ENCODE results near the gene AIFM1.
A peak's percentile ranks its signal among the peaks of the same experiment; 100 is the strongest.

The AIFM1 gene

GRCh38 chrX:130090364-130090763 lies 75.3 kb downstream of the AIFM1 start:
- no peak for DNase-seq

DNA sequence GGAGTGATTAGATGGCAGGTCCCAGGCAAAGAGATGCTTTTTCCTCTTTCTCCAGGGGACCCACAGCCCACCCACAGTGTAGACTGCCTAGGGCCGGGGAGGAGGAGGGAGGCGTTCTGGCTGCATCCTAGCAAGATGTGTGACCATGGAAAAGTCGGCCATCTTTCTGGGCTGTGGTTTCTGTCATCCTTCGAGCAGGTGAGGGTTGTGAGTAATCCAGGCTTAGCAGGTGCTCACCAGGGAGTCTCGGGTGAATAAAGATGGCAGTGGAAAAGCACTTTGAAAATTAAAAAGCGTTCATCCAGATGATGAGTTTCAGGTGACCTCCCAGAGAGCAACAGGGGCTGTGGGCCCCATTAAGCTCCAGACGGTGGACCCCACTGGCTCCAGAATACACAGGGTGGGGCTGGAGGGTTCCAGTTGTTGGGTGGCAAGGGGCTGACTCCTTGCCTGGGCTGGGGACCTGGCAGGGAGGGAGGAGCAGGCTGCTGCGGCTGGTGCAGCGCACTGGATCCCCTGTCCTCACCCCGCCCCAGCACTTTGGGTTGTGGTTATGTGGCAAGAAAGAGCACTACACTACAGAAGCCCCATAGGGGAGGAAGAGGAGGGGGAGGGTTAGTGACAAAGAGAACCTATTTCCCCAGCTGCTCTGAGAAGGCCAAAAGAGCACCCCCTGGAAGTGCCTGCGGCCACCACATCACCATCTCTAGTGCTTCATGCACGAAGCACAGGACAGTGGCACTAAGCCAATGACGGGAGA lies 79.0 kb downstream of the AIFM1 start:
- peak; percentile 78 for DNase-seq

DNA sequence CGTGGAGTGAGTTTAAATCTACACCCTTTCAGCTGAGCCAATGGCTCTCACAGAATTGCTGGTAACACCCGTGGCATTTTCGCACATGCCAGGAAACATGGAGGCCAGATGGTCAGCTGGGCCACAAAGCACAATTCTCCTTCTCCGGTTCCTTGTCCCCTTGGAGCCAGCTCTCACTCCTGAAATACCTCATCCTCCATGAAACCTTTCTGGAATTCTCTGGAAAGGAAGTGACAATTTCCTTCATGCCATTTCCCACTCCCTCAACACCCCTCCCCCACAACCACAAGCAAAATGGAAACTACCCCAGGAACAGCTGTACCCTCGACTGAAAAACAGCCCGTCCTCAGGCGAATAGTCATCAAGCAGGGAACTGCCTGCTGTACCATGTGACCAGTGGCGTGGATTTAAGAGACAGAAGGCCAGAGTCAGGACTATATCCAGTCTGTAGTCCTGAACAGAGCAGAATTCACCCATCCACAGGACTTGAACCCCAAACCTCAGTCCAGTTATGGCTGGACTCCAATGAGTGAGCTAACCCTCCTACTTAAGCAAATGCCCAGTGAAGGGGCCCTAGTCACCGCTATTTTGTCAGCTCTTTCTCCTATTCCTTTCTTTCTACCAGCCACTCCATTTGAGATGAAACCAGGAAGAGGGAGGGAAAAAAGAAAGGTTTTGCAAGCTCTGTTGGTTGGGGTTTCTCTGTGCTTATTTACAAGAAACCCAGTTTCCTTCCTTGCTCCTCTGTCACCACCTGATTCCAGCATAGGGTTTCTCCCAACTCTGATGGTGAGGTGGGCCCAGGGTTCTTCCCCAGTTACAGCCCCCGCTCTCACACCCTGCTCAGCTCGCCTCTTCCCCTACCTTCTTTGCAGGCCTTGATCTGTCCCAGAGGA lies 79.8 kb downstream of the AIFM1 start:
- peak; percentile 22 for DNase-seq

DNA sequence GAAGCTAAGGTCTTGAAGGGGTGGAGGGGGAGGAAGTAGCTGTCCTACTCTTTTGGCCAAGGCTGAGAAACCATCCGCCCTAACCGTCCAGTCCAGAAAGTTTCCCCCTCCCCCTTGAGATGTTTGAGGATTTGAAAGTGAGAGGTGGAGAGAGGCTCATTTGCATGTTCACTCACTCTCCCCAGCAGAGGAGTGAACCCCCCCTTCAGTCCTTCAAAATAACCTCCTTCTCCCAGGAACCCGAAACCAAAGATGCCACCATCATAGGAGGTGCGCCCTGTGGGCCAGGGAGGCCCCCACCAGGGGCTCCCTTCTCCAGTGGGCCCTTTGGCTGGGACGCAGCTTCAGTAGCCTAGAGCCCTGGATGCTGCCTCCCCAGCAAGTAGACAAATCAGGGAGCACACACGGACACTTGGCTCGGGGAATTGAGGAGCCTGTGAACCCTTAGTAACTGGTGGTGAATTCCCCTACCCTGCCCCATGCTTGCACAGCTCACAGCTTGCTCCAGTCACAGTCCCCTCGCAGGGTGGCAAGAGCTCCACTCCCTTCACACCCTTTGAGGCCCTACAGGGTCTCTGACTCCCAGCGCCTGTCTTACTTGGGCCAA lies 80.9 kb downstream of the AIFM1 start:
- DNase-seq: peak; percentile 21

GRCh38 chrX:130083656-130084382 lies 81.8 kb downstream of the AIFM1 start:
- DNase-seq: peak; percentile 13

DNA sequence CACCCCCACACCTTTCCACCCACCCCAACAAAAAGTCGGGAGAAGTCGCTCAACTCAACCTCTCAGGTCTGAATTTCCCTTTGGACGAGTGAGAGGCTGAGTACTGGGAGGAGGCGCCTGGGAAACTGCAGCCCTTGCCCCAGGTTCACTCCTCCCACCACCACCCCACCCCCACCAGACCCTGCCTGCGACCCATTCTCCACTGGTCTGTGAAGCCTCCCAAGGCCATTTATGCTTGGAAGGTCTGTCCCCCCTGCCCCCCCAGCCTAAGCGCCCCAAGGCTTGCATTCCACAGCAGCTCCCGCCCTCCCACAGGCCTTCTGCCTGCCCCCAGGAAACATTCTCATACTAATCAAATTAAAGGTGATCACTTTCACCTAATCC lies 82.5 kb downstream of the AIFM1 start:
- no peak for DNase-seq

GRCh38 chrX:130082244-130083106 lies 83.2 kb downstream of the AIFM1 start:
- peak; percentile 87 for DNase-seq

DNA sequence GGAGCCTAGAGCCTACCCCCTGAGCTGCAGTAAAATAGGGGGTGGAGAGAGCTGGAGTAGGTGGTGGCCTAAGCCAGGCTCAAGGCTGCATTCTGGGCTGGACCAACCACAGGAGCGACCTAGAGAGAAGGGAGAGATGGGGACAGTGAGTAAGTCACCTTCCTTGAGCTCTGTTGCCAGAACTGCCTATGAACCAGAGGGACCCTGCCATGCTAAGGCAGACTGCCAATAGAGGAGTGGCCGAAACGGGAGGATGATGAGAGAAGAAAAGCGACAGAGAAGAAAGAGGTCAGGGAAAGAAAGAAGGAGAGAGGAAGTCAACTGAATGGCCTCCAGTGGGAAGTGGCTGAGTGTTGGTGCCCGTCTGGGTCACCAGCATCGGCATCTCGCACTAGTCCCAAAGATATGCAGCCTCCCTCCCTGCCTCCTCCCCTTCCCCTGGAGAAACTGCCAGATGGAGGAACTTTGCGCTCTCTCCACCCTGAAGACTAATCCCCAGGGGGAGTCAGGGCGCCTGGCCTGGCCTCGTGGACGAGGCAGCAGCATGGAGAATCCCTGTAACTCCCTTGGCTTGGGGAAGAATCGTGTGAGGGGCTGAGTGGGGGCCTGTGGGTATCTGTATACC lies 84.1 kb downstream of the AIFM1 start:
- no peak for DNase-seq

GRCh38 chrX:130080791-130081367 lies 84.8 kb downstream of the AIFM1 start:
- no peak for DNase-seq

- DNase-seq: peak; percentile 68
Measured at GRCh38 chrX:130079824-130080406, 85.7 kb downstream of the AIFM1 start.

All from CD4-positive, alpha-beta T cell treated with Interleukin-17A for 1 hour (primary cell).